Pancreas (tissue), 10 donors: ENCODE measurements around the gene ZNF324. TPM values are rescaled to one million over a fixed set of nuclear protein-coding genes. Genes with fewer than 3 reads are reported as not detected.
"Not testable (repeated sequence)": the region's sequence is repeated elsewhere in the genome, so short reads cannot be mapped to it uniquely, and the experiment has no call there.

Experiments
- ATAC-seq, 4 donors: fragments of 200-7000 bp; cut with Tn5 transposase; one replicate each; pipeline versions ENCODE4 v1.8.0 to v1.9.1; 2020; ENCODE audit warnings: mild to moderate bottlenecking in 4 of 4, moderate library complexity in 4 of 4
- DNase-seq, 6 donors: peaks; one replicate each; pipeline ENCODE4 v3.0.0-alpha.2; 2020
- FAIRE-seq: peaks from 2 replicates; lab custom pipeline; 2012; peaks lifted over from hg19 to GRCh38; lab: Jason Lieb, UNC
- H3K27ac ChIP-seq, 4 donors: fragments of 200-600 bp; sonication (generic); 1 replicate in 3 of 4; 2 replicates in 1 of 4; pipeline versions ENCODE4 v1.5.0 to v1.8.0; 2020
- H3K27me3 ChIP-seq, 4 donors: fragments of 200-600 bp; one replicate each; pipeline ENCODE4 v1.8.0; 2021
- H3K36me3 ChIP-seq, 3 donors: fragments of 200-600 bp; sonication (generic) in 1 of 3; one replicate each; pipeline versions ENCODE4 v1.5.0 to v1.8.0; 2020 to 2021
- H3K4me1 ChIP-seq, 3 donors: fragments of 200-600 bp; one replicate each; pipeline ENCODE4 v1.8.0; 2021
- H3K4me3 ChIP-seq, 4 donors: fragments of 200-600 bp; sonication (generic) in 2 of 4; one replicate each; pipeline versions ENCODE4 v1.5.0 to v1.8.0; 2020 to 2021
- H3K9me3 ChIP-seq, 4 donors: fragments of 200-600 bp; one replicate each; pipeline ENCODE4 v1.8.0; 2021
- CTCF ChIP-seq, 4 donors: fragments of 200-600 bp; sonication (generic) in 3 of 4; IDR thresholded peaks; one replicate each; pipeline versions ENCODE4 v1.5.0 to v1.8.0; 2021; ENCODE audit warnings: antibody characterized with exemption in 4 of 4
- WGBS, 2 donors: extraction: QIAGEN DNeasy Blood & Tissue Kit; methylation state at CpG; one replicate each; pipeline ENCODE4 v1.1.7; 2013; 5-methylcytosine and 5-hydroxymethylcytosine counted together
- intact Hi-C, 3 donors: fragments of 100-400 bp; cut with DNase I; formaldehyde crosslinking; loops; one replicate each; pipeline versions ENCODE4 v1.11.1 to v1.14.2; 2022
- polyA plus RNA-seq, 2 donors: library from polyadenylated mRNA; stranded (reverse); fragments of 200-250 nt; gene quantifications; one replicate each; pipeline ENCODE4 v1.2.3, GENCODE V29; 2013
- total RNA-seq, 6 donors: library from RNA; stranded (reverse); fragmentation: NEBNext Ultra II Directional in 4 of 6; extraction: Animal tissue kit (Norgen Biotek cat#: 25700) in 4 of 6; gene quantifications; one replicate each; pipeline versions ENCODE4 v1.2.1 to v1.2.4, GENCODE V29; 2021 to 2023
- donor health status: healthy with polysubstance abuse.
- donor health status: DM: no; HTN: no; CAD: no; lungs with moderate emphysema.
- donor health status: DM: no; HTN: no; CAD: no.
- donor health status: control.
- donor health status: control.
- donor health status: Bipolar disorder and iron deficiency.
- donor health status: DM: yes; HTN: yes; CAD: no.
- donor health status: DM: no; HTN: no; CAD: no.
- donor health status: DM: no; HTN: no; CAD: no.
- donor health status: DM: yes; HTN: yes; CAD: no.

ZNF324 gene
- total and polyA plus RNA-seq, 8 donors = 3.5 to 7.3 (median 5.8) TPM

- H3K36me3 ChIP-seq = no peaks in the 10 kb centered on the region
- peaks cover 0 to 8% (median 6%) of the 10 kb centered on the region in 3 donors for H3K4me1 ChIP-seq
- FAIRE-seq (peak; percentile 76), ATAC-seq (peak; percentile 96 to 99 (median 98)), DNase-seq (peak; percentile 99 to 100 (median 100))
- H3K9me3 ChIP-seq = no peaks in the 10 kb centered on the region
- H3K27ac ChIP-seq = peak overlapping the region; percentile 35 to 79 (median 64)
- 1 to 2% methylated on average over 60 of the region's 60 CpGs for WGBS, 2 donors
- H3K27me3 ChIP-seq = no peaks in the 10 kb centered on the region
- H3K4me3 ChIP-seq = peak overlapping the region; percentile 38 to 67 (median 57)
- no peak for TF ChIP-seq CTCF (IDR thresholded peaks at IDR 0.05)
- intact Hi-C loops = no loop called here
These were observed 32.4 kb downstream of the ZNF324 start for GRCh38 chr19:58499021-58499927.

- no peak for ATAC-seq
- no peak for TF ChIP-seq CTCF (IDR thresholded peaks at IDR 0.05)
- peak overlapping the region in 2 of 4 donors; percentile 55 to 59 for H3K4me3 ChIP-seq
These were observed 33.4 kb downstream of the ZNF324 start for GRCh38 chr19:58500242-58500641.

GRCh38 chr19:58507602-58508223 is 40.8 kb downstream of the ZNF324 start:
- FAIRE-seq, intact Hi-C loops: not testable (repeated sequence)

More at GRCh38 chr19:58500242-58500641, 33.4 kb downstream of the ZNF324 start:
- DNase-seq (peak in 2 of 6 donors; percentile 22 to 63), FAIRE-seq (no peak)
- 92% methylated on average over 14 of the region's 14 CpGs for WGBS, 2 donors
- Histone ChIP-seq H3K4me1 (peaks cover 0 to 8% (median 6%) of the 10 kb centered on the region in 3 donors), H3K36me3 (no peaks in the 10 kb centered on the region), H3K27ac (no peak overlapping the region), H3K27me3 (no peaks in the 10 kb centered on the region), H3K9me3 (no peaks in the 10 kb centered on the region)
- intact Hi-C loops = no loop called here

GRCh38 chr19:58509731-58510083 is 42.8 kb downstream of the ZNF324 start:
- intact Hi-C loops = no loop called here
- no peak for ATAC-seq
- Histone ChIP-seq H3K36me3 (no peaks in the 10 kb centered on the region), H3K4me1 (peaks cover 0 to 7% (median 0%) of the 10 kb centered on the region in 3 donors), H3K4me3 (no peak overlapping the region), H3K9me3 (no peaks in the 10 kb centered on the region), H3K27me3 (no peaks in the 10 kb centered on the region), H3K27ac (no peak overlapping the region)
- TF ChIP-seq CTCF (IDR thresholded peaks at IDR 0.05) = no peak
- WGBS, 2 donors = 82 to 90% methylated on average over 11 of the region's 11 CpGs
- DNase-seq = no peak
- FAIRE-seq = no peak

More at GRCh38 chr19:58507602-58508223, 40.8 kb downstream of the ZNF324 start:
- DNase-seq, H3K27ac ChIP-seq, H3K4me3 ChIP-seq, H3K9me3 ChIP-seq, H3K27me3 ChIP-seq, ATAC-seq, H3K4me1 ChIP-seq, H3K36me3 ChIP-seq: not testable (repeated sequence)
- WGBS, 2 donors = 68 to 71% methylated on average over 7 of the region's 8 CpGs

GRCh38 chr19:58510084-58510862 is 43.4 kb downstream of the ZNF324 start:
- intact Hi-C loops = no loop called here

More at GRCh38 chr19:58510084-58510862, 43.4 kb downstream of the ZNF324 start:
- Histone ChIP-seq H3K9me3 (no peaks in the 10 kb centered on the region), H3K4me3 (no peak overlapping the region), H3K27ac (no peak overlapping the region), H3K36me3 (no peaks in the 10 kb centered on the region), H3K4me1 (peaks cover 0 to 7% (median 0%) of the 10 kb centered on the region in 3 donors), H3K27me3 (no peaks in the 10 kb centered on the region)
- DNase-seq = no peak
- no peak for ATAC-seq
- 79 to 85% methylated on average over 8 of the region's 8 CpGs for WGBS, 2 donors
- no peak for TF ChIP-seq CTCF (IDR thresholded peaks at IDR 0.05)
- no peak for FAIRE-seq
